GM12874 (cell line): Measurements from ENCODE around the gene INTS7.

Experiments used
- CTCF ChIP-seq: IDR thresholded peaks from 2 replicates; pipeline ENCODE4 v1.5.1; 2011; ENCODE audit warnings: low read depth, mild to moderate bottlenecking, control low read depth, low read length, moderate library complexity; ENCODE audit not compliant: insufficient read depth

Gene INTS7

DNA sequence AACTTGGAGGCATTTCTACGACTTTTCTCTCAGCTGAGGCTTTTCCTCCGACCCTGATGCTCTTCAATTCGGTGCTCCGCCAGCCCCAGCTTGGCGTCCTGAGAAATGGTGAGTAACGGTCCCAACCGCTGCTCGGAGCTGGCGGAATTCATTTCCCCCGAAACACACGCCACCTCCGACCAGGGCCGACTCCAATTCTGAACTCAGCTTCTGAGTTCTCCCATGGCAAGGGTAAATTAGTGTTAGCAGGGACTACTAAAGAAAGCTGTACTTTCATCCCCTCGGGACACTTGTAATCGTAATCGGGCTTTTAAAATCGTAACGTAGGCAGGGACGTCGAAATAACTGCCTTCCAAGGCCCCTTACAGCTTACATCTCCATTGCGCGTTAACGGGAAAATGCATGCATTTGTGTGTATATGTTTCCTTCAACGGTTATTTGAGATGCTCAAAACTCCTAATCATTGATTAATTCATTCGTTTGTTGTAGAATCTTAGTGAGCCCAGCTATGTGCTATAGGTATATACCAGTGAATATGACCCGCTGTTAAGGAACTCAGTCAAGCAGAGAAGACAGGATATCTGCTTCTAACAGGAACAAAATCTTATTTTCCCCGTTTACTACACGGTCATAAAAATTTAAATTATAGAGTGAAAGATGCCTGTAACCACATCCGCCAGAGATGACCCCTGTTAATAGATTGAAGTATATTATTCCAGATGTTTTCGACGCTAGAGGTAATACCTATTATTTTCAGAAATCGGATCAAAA, 663 bp upstream of the INTS7 start:
- no peak for TF ChIP-seq CTCF

DNA sequence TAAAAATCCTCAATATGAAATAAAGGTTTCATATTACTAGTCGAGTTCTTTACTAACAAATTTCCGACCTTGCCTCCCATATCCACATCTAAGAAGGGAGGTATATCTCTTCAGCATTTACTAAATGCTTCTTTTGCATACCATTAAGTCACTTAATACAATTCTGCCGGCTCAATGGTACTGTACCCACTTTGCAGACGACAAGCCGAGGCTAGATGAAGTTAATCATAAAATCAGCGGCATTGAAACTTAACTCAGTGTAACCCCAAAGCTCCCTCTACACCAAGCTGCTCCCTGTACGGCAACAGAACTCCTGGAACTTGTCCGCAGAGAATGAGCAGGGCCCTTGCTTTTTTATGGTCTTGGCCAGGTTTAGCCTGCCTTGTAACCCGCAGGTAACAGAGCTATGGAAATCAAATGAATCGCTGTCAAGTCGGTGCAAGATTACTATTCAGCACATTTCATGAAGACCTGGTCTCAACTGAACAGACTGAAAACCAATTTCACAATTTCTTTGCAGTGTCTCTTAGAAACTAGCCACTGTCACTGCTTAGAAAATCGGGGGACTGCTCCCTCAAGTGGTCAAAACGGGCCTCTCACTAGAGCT, 738 bp downstream of the INTS7 start:
- TF ChIP-seq CTCF: no peak

- TF ChIP-seq CTCF: no peak
These were observed 4.3 kb downstream of the INTS7 start for GRCh38 chr1:212030936-212031528.

GRCh38 chr1:212024469-212025149, 10.7 kb downstream of the INTS7 start:
- no peak for TF ChIP-seq CTCF

DNA sequence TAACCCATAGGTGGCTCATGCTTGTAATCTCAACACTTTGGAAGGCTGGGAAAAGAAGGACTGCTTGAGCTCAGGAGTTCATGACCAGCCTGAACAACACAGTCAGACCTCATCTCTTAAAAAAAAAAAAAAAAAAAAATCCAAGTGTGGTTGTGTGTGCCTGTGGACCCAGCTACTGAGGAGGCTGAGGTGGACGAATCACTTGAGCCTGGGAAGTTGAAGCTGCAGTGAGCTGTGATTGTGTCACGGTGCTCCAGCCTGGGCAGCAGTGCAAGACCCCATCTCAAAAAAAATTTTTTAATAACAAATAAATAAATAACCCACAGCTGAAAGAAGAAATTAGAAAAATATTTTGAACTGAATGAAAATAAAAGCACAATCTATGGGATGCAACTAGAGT, 13.8 kb downstream of the INTS7 start:
- no peak for TF ChIP-seq CTCF

DNA sequence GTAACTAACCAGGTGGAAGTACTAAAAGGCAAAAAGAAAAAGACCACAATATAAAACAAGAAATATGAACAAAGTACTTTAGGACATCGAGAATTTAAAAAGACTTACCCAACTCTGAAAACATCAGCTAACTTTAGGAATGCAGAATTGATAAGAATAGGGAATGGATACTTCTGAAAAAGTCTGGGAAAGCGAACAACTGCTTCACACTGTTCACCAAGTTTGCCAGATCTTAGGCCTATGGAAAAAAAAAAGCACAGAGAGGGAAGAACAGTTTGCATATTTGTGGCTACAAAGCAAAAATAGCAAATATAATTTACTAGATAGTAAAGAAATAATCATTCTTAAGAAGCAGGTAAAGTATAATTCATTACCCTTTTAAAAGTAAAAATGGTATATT, 14.4 kb downstream of the INTS7 start:
- no peak for TF ChIP-seq CTCF

GRCh38 chr1:212013672-212014071, 21.7 kb downstream of the INTS7 start:
- no peak for TF ChIP-seq CTCF
